ENCODE data around the gene SYT1. TPM values are rescaled to one million over a fixed set of nuclear protein-coding genes. Genes with fewer than 3 reads are reported as not detected.

SYT1 gene
- total and polyA plus RNA-seq, 2 donors (not counting 3 experiments of a cell fraction or from before 2014, with no cell fraction given), result 3.2 to 15.3 TPM

DNA sequence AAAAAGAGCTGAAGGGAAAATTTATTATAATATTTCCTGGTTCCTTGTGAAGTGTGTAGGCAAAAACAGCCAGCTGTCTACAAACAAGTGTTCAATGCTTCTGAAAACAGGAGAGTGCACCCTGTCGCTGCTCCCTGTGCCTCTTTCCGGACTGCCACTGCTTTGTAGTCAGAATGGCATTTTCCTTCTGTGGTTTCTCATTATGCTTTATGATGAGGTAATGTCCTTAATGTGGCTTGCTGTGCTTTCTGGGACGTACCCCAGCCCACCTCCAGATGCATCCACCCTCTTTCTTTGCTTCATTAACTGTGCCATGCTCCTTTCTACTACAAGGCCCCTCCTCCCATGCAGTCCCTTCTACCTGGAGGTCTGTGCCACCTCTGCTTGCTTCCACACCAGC, 148.1 kb downstream of the SYT1 start:
- TF ChIP-seq GATA2 (IDR thresholded peaks at IDR 0.05; ENCODE audit: insufficient read depth, insufficient read length, low read depth, low read length), result no peak
- CTCF ChIA-PET, result no interaction called here
- no peak overlapping the region for H3K9ac ChIP-seq (replicated peaks; ENCODE audit: extremely low read depth, insufficient read depth, low read length)
- no peaks in the 10 kb centered on the region for H3K36me3 ChIP-seq (ENCODE audit: control insufficient read depth in 2 of 2, extremely low read depth in 1 of 2, insufficient read depth in 2 of 2, low read length in 2 of 2)
- intact Hi-C loops (cut with micrococcal nuclease), result no loop called here
- no peaks in the 10 kb centered on the region for H3K9me3 ChIP-seq (replicated peaks; ENCODE audit: control insufficient read depth, insufficient read depth, low read length)
- no peak for DNase-seq (ENCODE audit: low read depth, low spot score)
- dilution Hi-C loops (cut with MboI; ENCODE audit: extremely low pct_ligation_motif_present, low sequenced_read_pairs), result no loop called here
- BruUV-seq (replicated peaks), result no TSS peak
- POLR2A ChIA-PET, result no interaction called here
- no peaks in the 10 kb centered on the region for H3K27me3 ChIP-seq (ENCODE audit: control insufficient read depth in 2 of 2, insufficient read depth in 2 of 2, low read length in 2 of 2)
- H3K4me3 ChIP-seq (replicated peaks in 1 of 3; ENCODE audit: insufficient read depth in 1 of 3, low read depth in 1 of 3, low read length in 3 of 3), result no peak overlapping the region
- FAIRE-seq, result no peak
- no peaks in the 10 kb centered on the region for H3K79me2 ChIP-seq (ENCODE audit: control insufficient read depth, insufficient read depth, low read length)
- H3K9me1 ChIP-seq (replicated peaks; ENCODE audit: control insufficient read depth, extremely low read depth, insufficient read depth, low read length), result no peaks in the 10 kb centered on the region
- no peaks in the 10 kb centered on the region for H4K20me1 ChIP-seq (replicated peaks; ENCODE audit: control insufficient read depth, extremely low read depth, insufficient read depth, low read length)
- no peak overlapping the region for H3K4me2 ChIP-seq (ENCODE audit: insufficient read depth, low read length)
- H3K4me1 ChIP-seq (ENCODE audit: control insufficient read depth, extremely low read depth, insufficient read depth, low read length), result no peaks in the 10 kb centered on the region
- H2AFZ ChIP-seq (ENCODE audit: low read depth, low read length), result no peak overlapping the region
- no peak overlapping the region for H3K27ac ChIP-seq (ENCODE audit: insufficient read depth, low read depth, low read length)

DNA sequence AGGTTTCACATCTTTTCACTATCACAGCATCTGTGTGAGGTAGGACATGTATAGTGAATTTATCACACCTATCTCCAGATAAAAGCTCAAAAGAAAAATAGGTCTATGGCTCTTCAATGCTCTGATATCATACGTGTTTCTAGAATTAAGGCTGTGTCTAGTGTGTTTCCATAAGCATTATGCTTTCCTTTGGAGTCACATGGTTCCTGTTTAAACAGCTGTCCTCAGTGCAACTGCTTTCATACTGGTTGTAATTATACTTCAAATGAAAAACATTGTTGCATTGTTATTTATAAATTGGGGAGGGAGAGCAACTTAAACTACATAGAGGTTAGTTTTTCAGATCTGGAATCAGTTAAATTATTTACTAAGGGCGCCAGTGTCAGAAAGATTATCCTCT, 151.6 kb downstream of the SYT1 start:
- H3K9ac ChIP-seq (replicated peaks; ENCODE audit: extremely low read depth, insufficient read depth, low read length), result no peak overlapping the region
- TF ChIP-seq POLR2AphosphoS5 (IDR thresholded peaks at IDR 0.05; ENCODE audit: insufficient read depth, low read depth, low read length) (no peak), GATA2 (IDR thresholded peaks at IDR 0.05; ENCODE audit: insufficient read depth, insufficient read length, low read depth, low read length) (no peak), POLR2A (IDR thresholded peaks at IDR 0.05; ENCODE audit: low read depth, low read length) (no peak), MYC (IDR thresholded peaks at IDR 0.05; ENCODE audit: low read depth, low read length) (no peak), FOS (IDR thresholded peaks at IDR 0.05; ENCODE audit: borderline replicate concordance, insufficient read depth, low read length) (no peak), JUN (IDR thresholded peaks at IDR 0.05; ENCODE audit: borderline replicate concordance, insufficient read depth, insufficient read length, low read depth) (no peak), EZH2 (IDR thresholded peaks at IDR 0.05; ENCODE audit: borderline replicate concordance, low read depth, low read length, severe bottlenecking) (no peak)
- TF ChIP-seq, protein P1, sequence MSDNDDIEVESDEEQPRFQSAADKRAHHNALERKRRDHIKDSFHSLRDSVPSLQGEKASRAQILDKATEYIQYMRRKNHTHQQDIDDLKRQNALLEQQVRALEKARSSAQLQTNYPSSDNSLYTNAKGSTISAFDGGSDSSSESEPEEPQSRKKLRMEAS (IDR thresholded peaks at IDR 0.05; ENCODE audit: insufficient read depth, insufficient read length), result no peak
- TF ChIP-seq, protein P2, sequence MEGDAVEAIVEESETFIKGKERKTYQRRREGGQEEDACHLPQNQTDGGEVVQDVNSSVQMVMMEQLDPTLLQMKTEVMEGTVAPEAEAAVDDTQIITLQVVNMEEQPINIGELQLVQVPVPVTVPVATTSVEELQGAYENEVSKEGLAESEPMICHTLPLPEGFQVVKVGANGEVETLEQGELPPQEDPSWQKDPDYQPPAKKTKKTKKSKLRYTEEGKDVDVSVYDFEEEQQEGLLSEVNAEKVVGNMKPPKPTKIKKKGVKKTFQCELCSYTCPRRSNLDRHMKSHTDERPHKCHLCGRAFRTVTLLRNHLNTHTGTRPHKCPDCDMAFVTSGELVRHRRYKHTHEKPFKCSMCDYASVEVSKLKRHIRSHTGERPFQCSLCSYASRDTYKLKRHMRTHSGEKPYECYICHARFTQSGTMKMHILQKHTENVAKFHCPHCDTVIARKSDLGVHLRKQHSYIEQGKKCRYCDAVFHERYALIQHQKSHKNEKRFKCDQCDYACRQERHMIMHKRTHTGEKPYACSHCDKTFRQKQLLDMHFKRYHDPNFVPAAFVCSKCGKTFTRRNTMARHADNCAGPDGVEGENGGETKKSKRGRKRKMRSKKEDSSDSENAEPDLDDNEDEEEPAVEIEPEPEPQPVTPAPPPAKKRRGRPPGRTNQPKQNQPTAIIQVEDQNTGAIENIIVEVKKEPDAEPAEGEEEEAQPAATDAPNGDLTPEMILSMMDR (IDR thresholded peaks at IDR 0.05; ENCODE audit: extremely low read depth in 1 of 2, insufficient read depth in 1 of 2, low read depth in 1 of 2, low read length in 2 of 2), result no peak
- H3K4me3 ChIP-seq (replicated peaks in 1 of 3; ENCODE audit: insufficient read depth in 1 of 3, low read depth in 1 of 3, low read length in 3 of 3), result no peak overlapping the region
- intact Hi-C loops (cut with micrococcal nuclease) (no loop called here), dilution Hi-C loops (cut with MboI; ENCODE audit: extremely low pct_ligation_motif_present, low sequenced_read_pairs) (no loop called here)
- no peaks in the 10 kb centered on the region for H3K9me3 ChIP-seq (replicated peaks; ENCODE audit: control insufficient read depth, insufficient read depth, low read length)
- H3K4me2 ChIP-seq (ENCODE audit: insufficient read depth, low read length), result no peak overlapping the region
- H3K9me1 ChIP-seq (replicated peaks; ENCODE audit: control insufficient read depth, extremely low read depth, insufficient read depth, low read length), result no peaks in the 10 kb centered on the region
- H3K36me3 ChIP-seq (ENCODE audit: control insufficient read depth in 2 of 2, extremely low read depth in 1 of 2, insufficient read depth in 2 of 2, low read length in 2 of 2), result no peaks in the 10 kb centered on the region
- H3K27me3 ChIP-seq (ENCODE audit: control insufficient read depth in 2 of 2, insufficient read depth in 2 of 2, low read length in 2 of 2), result no peaks in the 10 kb centered on the region
- no TSS peak for BruUV-seq (replicated peaks)
- no peaks in the 10 kb centered on the region for H4K20me1 ChIP-seq (replicated peaks; ENCODE audit: control insufficient read depth, extremely low read depth, insufficient read depth, low read length)
- no peak overlapping the region for H3K27ac ChIP-seq (ENCODE audit: insufficient read depth, low read depth, low read length)
- no peaks in the 10 kb centered on the region for H3K4me1 ChIP-seq (ENCODE audit: control insufficient read depth, extremely low read depth, insufficient read depth, low read length)
- FAIRE-seq, result no peak
- POLR2A ChIA-PET, result no interaction called here
- CTCF ChIA-PET, result no interaction called here
- H2AFZ ChIP-seq (ENCODE audit: low read depth, low read length), result no peak overlapping the region
- H3K79me2 ChIP-seq (ENCODE audit: control insufficient read depth, insufficient read depth, low read length), result no peaks in the 10 kb centered on the region
- peak; percentile 68 for DNase-seq (ENCODE audit: low read depth, low spot score)

Measured in endothelial cell of umbilical vein (primary cell).